PFSK-1 (cell line): ENCODE data around the gene SMTNL1. TPM values are rescaled to one million over a fixed set of nuclear protein-coding genes. Genes with fewer than 3 reads are reported as not detected.

Source experiments
- FOXP2 ChIP-seq: optimal IDR thresholded peaks from 2 replicates; pipeline ENCODE3; 2011; ENCODE audit warnings: borderline replicate concordance, control low read depth, inconsistent platforms; ENCODE audit not compliant: insufficient read depth; ENCODE audit errors: extremely low read length, extremely low read depth
- POLR2AphosphoS5 ChIP-seq: IDR thresholded peaks from 2 replicates; pipeline ENCODE4 v1.6.1; 2012; ENCODE audit warnings: low read depth, mild to moderate bottlenecking, control low read depth, low read length, moderate library complexity
- REST ChIP-seq, 2 experiments: IDR thresholded peaks; 2 replicates each; pipeline versions ENCODE4 v1.6.1 to v1.8.0; 2011 to 2012; ENCODE audit warnings: low read depth in 2 of 2, low read length in 2 of 2, control low read depth in 1 of 2, inconsistent platforms in 1 of 2, mild to moderate bottlenecking in 1 of 2, moderate library complexity in 1 of 2; ENCODE audit not compliant: insufficient read depth in 1 of 2
- SIN3A ChIP-seq: IDR thresholded peaks from 2 replicates; pipeline ENCODE4 v1.6.1; 2012; ENCODE audit warnings: mild to moderate bottlenecking, low read length, moderate library complexity, borderline replicate concordance; ENCODE audit not compliant: insufficient read depth
- TAF1 ChIP-seq: IDR thresholded peaks from 2 replicates; pipeline ENCODE4 v1.6.1; 2012; ENCODE audit warnings: low read length, control low read depth, borderline replicate concordance; ENCODE audit not compliant: insufficient read depth
- polyA plus RNA-seq: library from polyadenylated mRNA; unstranded; fragments of >200 nt; gene quantifications from one replicate; pipeline ENCODE4 v1.2.1, GENCODE V29; 2012; ENCODE audit warnings: low read depth, missing spikeins; ENCODE audit not compliant: insufficient read length

SMTNL1 gene
- polyA plus RNA-seq: not detected

GRCh38 chr11:57536947-57537619 is at the start of gene SMTNL1:
Gene SMTNL1, plus strand, starts transcription at chr11:57537595. Its CDS starts 5,048 bp downstream, at chr11:57542643.
- TF ChIP-seq REST (IDR thresholded peaks at IDR 0.05; ENCODE audit: insufficient read depth in 1 of 2, low read depth in 2 of 2, low read length in 2 of 2): no peak
- no peak for TF ChIP-seq SIN3A
- TF ChIP-seq POLR2AphosphoS5: no peak
- no peak for TF ChIP-seq FOXP2
- TF ChIP-seq TAF1: no peak

GRCh38 chr11:57487920-57488659 is 49.3 kb upstream of the SMTNL1 start:
- TF ChIP-seq FOXP2: no peak
- no peak for TF ChIP-seq REST (IDR thresholded peaks at IDR 0.05; ENCODE audit: insufficient read depth in 1 of 2, low read depth in 2 of 2, low read length in 2 of 2)
- TF ChIP-seq POLR2AphosphoS5: no peak
- TF ChIP-seq SIN3A: no peak
- TF ChIP-seq TAF1: no peak

- TF ChIP-seq FOXP2 (no peak), TAF1 (no peak), POLR2AphosphoS5 (no peak), SIN3A (no peak), REST (IDR thresholded peaks at IDR 0.05; ENCODE audit: insufficient read depth in 1 of 2, low read depth in 2 of 2, low read length in 2 of 2) (no peak)
Observed at GRCh38 chr11:57490456-57491248, 46.7 kb upstream of the SMTNL1 start.

- TF ChIP-seq SIN3A: no peak
- no peak for TF ChIP-seq POLR2AphosphoS5
- TF ChIP-seq FOXP2: no peak
- no peak for TF ChIP-seq TAF1
- TF ChIP-seq REST (IDR thresholded peaks at IDR 0.05; ENCODE audit: insufficient read depth in 1 of 2, low read depth in 2 of 2, low read length in 2 of 2): no peak
Observed at GRCh38 chr11:57491371-57492061, 45.9 kb upstream of the SMTNL1 start.
